Naive B cell (primary cell): ENCODE measurements around the gene NEUROD4. TPM values are rescaled to one million over a fixed set of nuclear protein-coding genes. Genes with fewer than 3 reads are reported as not detected.
"Not testable (repeated sequence)": the region's sequence is repeated elsewhere in the genome, so short reads cannot be mapped to it uniquely, and the experiment has no call there.

Experiments used
- ATAC-seq, 2 donors: fragments of 150-1000 bp; cut with Tn5 transposase; 2 replicates each; pipeline ENCODE4 v1.10.0; 2021; ENCODE audit warnings: low read depth in 2 of 2, mild to moderate bottlenecking in 2 of 2, moderate library complexity in 2 of 2
- DNase-seq: peaks from one replicate; pipeline ENCODE4 v3.0.0; 2022
- H3K27ac Mint-ChIP-seq, 6 donors: one replicate each; pipeline ENCODE4 v1.8.0; 2020 to 2022; ENCODE audit warnings: mild to moderate bottlenecking in 6 of 6, mixed read lengths in 6 of 6, moderate library complexity in 5 of 6, inconsistent platforms in 2 of 6
- H3K27me3 Mint-ChIP-seq, 3 donors: one replicate each; pipeline ENCODE4 v1.8.0; 2021 to 2022; ENCODE audit warnings: mixed read lengths in 3 of 3, mild to moderate bottlenecking in 1 of 3
- H3K36me3 Mint-ChIP-seq, 2 donors: one replicate each; pipeline ENCODE4 v1.8.0; 2020 to 2022; ENCODE audit warnings: mixed read lengths in 2 of 2, inconsistent platforms in 1 of 2, mild to moderate bottlenecking in 1 of 2
- H3K4me1 Mint-ChIP-seq, 3 donors: one replicate each; pipeline ENCODE4 v1.8.0; 2020 to 2022; ENCODE audit warnings: mixed read lengths in 3 of 3, inconsistent platforms in 1 of 3, mild to moderate bottlenecking in 1 of 3, moderate library complexity in 1 of 3
- H3K4me3 Mint-ChIP-seq, 8 donors: one replicate each; pipeline ENCODE4 v1.8.0; 2020 to 2022; ENCODE audit warnings: mild to moderate bottlenecking in 8 of 8, mixed read lengths in 8 of 8, moderate library complexity in 8 of 8, inconsistent platforms in 2 of 8
- H3K9me3 Mint-ChIP-seq, 7 donors: one replicate each; pipeline ENCODE4 v1.8.0; 2020 to 2022; ENCODE audit warnings: mixed read lengths in 7 of 7, mild to moderate bottlenecking in 5 of 7, inconsistent platforms in 2 of 7, moderate library complexity in 1 of 7
- polyA plus RNA-seq, 6 donors: library from polyadenylated mRNA; unstranded; fragments of 300-500 nt; fragmentation: Illumina TruSeq; gene quantifications; one replicate each; pipeline ENCODE4 v1.2.3, GENCODE V29; 2021; ENCODE audit warnings: low read depth in 6 of 6

Gene NEUROD4
- not detected for polyA plus RNA-seq

- Mint-ChIP-seq H3K4me3 (peak within 1 kb of the TSS in 3 of 8 donors; percentile 9 to 15 (median 12)), H3K36me3 (peaks cover 0 to 1% of the 10 kb centered on the region in 2 donors), H3K9me3 (peaks cover 0 to 2% (median 0%) of the 10 kb centered on the region in 7 donors), H3K27me3 (peaks cover 36 to 65% (median 54%) of the 10 kb centered on the region in 3 donors), H3K4me1 (peaks cover 9 to 17% (median 9%) of the 10 kb centered on the region in 3 donors), H3K27ac (peak within 1 kb of the TSS in 1 of 6 donors; percentile 58)
- DNase-seq (no peak), ATAC-seq (peak; percentile 53 to 55)
Observed at GRCh38 chr12:55019784-55020183, at the start of gene NEUROD4. NEUROD4 (plus strand) TSS chr12:55019974; CDS start chr12:55026440, 6,466 bp downstream.

DNA sequence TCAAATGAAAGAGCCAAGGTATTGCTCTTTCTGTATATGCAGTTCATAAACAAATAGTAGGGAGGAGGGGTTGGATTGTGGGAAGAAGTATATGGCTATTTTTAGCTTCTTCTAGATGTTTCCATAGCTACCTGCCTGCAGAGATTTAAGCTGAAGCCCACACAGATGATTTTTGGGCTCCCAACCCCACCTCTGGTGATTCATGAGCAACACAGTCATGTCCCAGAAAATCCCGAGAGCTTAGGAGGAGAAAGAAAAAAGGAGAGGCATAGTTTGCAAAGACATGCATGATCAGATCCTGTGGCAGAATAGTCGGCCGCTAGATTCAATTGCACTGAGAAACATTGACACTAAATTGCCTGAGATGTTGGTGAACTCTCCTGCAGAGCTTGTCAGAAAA lies 49.0 kb upstream of the NEUROD4 start:
- H3K27ac Mint-ChIP-seq, result no peak overlapping the region
- ATAC-seq (no peak), DNase-seq (no peak)
- H3K9me3 Mint-ChIP-seq, result no peaks in the 10 kb centered on the region
- no peak overlapping the region for H3K4me3 Mint-ChIP-seq
- peaks cover 37 to 51% of the 10 kb centered on the region in 2 donors for H3K36me3 Mint-ChIP-seq
- H3K27me3 Mint-ChIP-seq, result no peaks in the 10 kb centered on the region
- H3K4me1 Mint-ChIP-seq, result peaks cover 0 to 16% (median 3%) of the 10 kb centered on the region in 3 donors

- peaks cover 38 to 44% of the 10 kb centered on the region in 2 donors for H3K36me3 Mint-ChIP-seq
- no peaks in the 10 kb centered on the region for H3K9me3 Mint-ChIP-seq
- DNase-seq, result no peak
- H3K4me1 Mint-ChIP-seq, result peaks cover 6 to 36% (median 14%) of the 10 kb centered on the region in 3 donors
- no peaks in the 10 kb centered on the region for H3K27me3 Mint-ChIP-seq
- no peak overlapping the region for H3K4me3 Mint-ChIP-seq
- no peak for ATAC-seq
- H3K27ac Mint-ChIP-seq, result no peak overlapping the region
Observed at GRCh38 chr12:54973556-54973955, 46.2 kb upstream of the NEUROD4 start.

- Mint-ChIP-seq H3K36me3 (peaks cover 40 to 48% of the 10 kb centered on the region in 2 donors), H3K27ac (peak overlapping the region in 2 of 6 donors; percentile 12 to 54), H3K4me3 (no peak overlapping the region), H3K27me3 (no peaks in the 10 kb centered on the region), H3K4me1 (peaks cover 9 to 41% (median 22%) of the 10 kb centered on the region in 3 donors), H3K9me3 (no peaks in the 10 kb centered on the region)
- no peak for ATAC-seq
- DNase-seq, result no peak
Observed at GRCh38 chr12:54974279-54974678, 45.5 kb upstream of the NEUROD4 start.

DNA sequence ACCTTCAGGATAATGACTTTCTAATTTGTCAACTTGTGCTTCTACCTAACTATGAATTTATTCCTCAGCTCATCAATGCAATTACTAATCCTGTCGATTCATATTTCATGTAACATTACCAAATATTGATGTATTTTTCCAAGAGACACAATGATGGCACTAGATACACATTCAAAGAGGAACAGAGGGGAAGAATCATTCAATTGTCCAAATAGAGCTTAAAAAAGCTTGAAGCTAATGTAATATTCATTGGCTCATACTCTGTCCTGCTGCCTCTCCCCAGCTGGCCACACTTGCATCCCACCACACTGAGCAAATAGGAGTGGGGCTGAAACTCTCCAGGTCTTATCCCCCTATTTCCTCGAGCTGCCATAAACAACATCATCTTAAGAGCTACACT lies 44.5 kb upstream of the NEUROD4 start:
- Mint-ChIP-seq H3K27me3 (no peaks in the 10 kb centered on the region), H3K9me3 (no peaks in the 10 kb centered on the region), H3K4me1 (peaks cover 9 to 51% (median 26%) of the 10 kb centered on the region in 3 donors), H3K4me3 (no peak overlapping the region), H3K36me3 (peaks cover 44 to 48% of the 10 kb centered on the region in 2 donors), H3K27ac (peak overlapping the region in 1 of 6 donors; percentile 10)
- DNase-seq (no peak), ATAC-seq (no peak)

GRCh38 chr12:54975875-54976274 lies 43.9 kb upstream of the NEUROD4 start:
- Mint-ChIP-seq H3K27ac (peak overlapping the region in 1 of 6 donors; percentile 15), H3K36me3 (peaks cover 39 to 44% of the 10 kb centered on the region in 2 donors), H3K27me3 (no peaks in the 10 kb centered on the region), H3K4me1 (peaks cover 11 to 57% (median 30%) of the 10 kb centered on the region in 3 donors), H3K4me3 (no peak overlapping the region), H3K9me3 (no peaks in the 10 kb centered on the region)
- no peak for DNase-seq
- ATAC-seq, result no peak

GRCh38 chr12:54977155-54977554 lies 42.6 kb upstream of the NEUROD4 start:
- Mint-ChIP-seq H3K9me3 (no peaks in the 10 kb centered on the region), H3K27ac (peak overlapping the region in 2 of 6 donors; percentile 8 to 32), H3K27me3 (no peaks in the 10 kb centered on the region), H3K4me3 (no peak overlapping the region), H3K36me3 (peaks cover 42 to 43% of the 10 kb centered on the region in 2 donors), H3K4me1 (peaks cover 21 to 60% (median 36%) of the 10 kb centered on the region in 3 donors)
- no peak for ATAC-seq
- no peak for DNase-seq

DNA sequence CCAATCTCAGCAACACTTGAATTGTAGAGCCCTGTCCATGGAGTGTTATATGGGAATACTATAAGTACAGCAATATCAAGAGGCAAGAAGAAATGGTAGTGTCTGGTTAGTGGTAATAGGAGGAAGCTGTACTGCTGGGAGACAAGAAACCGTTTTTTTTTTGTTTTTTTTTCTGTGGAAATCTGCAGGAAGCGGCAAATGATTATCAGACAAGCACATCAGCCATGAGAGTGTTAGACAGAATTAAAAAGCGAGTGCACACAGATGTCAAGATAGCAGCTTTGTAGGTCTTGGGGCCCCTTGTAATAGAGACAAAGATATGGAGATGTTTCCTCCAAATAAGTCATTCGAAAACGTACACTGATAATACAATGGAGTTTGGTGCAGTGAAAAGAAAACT lies 41.9 kb upstream of the NEUROD4 start:
- Mint-ChIP-seq H3K4me3 (no peak overlapping the region), H3K9me3 (peaks cover 0 to 2% (median 0%) of the 10 kb centered on the region in 7 donors), H3K27me3 (no peaks in the 10 kb centered on the region), H3K4me1 (peaks cover 22 to 67% (median 42%) of the 10 kb centered on the region in 3 donors), H3K27ac (no peak overlapping the region), H3K36me3 (peaks cover 40 to 45% of the 10 kb centered on the region in 2 donors)
- ATAC-seq (no peak), DNase-seq (no peak)

DNA sequence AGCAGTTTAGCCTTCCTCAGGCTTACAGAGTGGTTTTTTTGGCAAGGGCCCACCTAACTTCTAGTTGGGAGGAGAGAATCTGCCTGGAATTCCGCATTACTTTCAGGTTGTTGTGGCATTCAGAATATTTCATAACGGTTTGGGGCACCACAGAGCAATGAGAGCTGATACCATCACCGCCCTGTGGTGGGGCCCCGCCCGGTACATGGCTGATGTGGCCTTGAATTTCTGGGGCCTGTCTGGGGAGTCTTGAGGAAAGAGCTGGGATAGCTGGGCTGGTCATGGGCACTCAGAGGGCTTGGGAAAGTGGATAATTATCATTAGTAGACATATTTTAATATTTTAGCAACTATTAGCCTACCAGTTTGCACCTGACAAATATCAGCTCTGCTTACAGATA lies 39.4 kb upstream of the NEUROD4 start:
- Mint-ChIP-seq H3K27me3 (no peaks in the 10 kb centered on the region), H3K27ac (no peak overlapping the region), H3K4me3 (peak overlapping the region in 2 of 8 donors; percentile 10 to 69), H3K36me3 (peaks cover 21 to 35% of the 10 kb centered on the region in 2 donors), H3K9me3 (peaks cover 0 to 3% (median 0%) of the 10 kb centered on the region in 7 donors), H3K4me1 (peaks cover 45 to 83% (median 65%) of the 10 kb centered on the region in 3 donors)
- ATAC-seq (no peak), DNase-seq (no peak)

- ATAC-seq, result no peak
- Mint-ChIP-seq H3K27ac (peak overlapping the region in 3 of 6 donors; percentile 66 to 76 (median 66)), H3K36me3 (peaks cover 18 to 28% of the 10 kb centered on the region in 2 donors), H3K27me3 (no peaks in the 10 kb centered on the region), H3K4me3 (peak overlapping the region in 2 of 8 donors; percentile 13 to 62), H3K4me1 (peaks cover 45 to 78% (median 65%) of the 10 kb centered on the region in 3 donors), H3K9me3 (peaks cover 0 to 4% (median 0%) of the 10 kb centered on the region in 7 donors)
- DNase-seq, result no peak
Observed at GRCh38 chr12:54981796-54982195, 38.0 kb upstream of the NEUROD4 start.

DNA sequence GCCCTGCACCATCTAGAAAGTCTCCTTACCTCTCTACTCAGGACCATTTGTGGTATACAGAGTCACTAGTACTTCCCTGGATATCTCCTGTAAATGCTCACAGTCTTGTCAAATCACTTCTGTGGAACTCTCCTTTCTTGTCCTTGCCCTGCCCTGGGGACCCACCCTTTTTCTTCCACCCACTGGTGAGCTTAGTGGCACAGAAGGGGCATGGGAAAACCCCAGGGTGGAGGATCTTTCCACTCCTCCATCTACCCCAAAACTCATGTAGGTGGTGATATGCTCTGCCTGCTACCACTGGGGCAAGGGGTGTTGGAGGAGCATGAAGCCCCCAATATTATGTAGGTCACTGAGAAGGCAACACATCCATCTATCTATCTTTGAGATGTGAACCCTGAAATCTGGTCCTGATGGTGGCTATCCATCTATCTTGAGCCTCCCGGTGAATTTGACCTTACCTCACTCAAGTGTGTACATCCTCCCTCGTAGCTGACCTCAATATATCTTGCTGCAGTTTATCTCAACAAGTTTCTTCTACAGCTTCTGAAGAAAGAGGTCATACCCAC lies 36.2 kb upstream of the NEUROD4 start:
- no peak for DNase-seq
- Mint-ChIP-seq H3K36me3 (peaks cover 10 to 25% of the 10 kb centered on the region in 2 donors), H3K9me3 (peaks cover 0 to 5% (median 0%) of the 10 kb centered on the region in 7 donors)

DNA sequence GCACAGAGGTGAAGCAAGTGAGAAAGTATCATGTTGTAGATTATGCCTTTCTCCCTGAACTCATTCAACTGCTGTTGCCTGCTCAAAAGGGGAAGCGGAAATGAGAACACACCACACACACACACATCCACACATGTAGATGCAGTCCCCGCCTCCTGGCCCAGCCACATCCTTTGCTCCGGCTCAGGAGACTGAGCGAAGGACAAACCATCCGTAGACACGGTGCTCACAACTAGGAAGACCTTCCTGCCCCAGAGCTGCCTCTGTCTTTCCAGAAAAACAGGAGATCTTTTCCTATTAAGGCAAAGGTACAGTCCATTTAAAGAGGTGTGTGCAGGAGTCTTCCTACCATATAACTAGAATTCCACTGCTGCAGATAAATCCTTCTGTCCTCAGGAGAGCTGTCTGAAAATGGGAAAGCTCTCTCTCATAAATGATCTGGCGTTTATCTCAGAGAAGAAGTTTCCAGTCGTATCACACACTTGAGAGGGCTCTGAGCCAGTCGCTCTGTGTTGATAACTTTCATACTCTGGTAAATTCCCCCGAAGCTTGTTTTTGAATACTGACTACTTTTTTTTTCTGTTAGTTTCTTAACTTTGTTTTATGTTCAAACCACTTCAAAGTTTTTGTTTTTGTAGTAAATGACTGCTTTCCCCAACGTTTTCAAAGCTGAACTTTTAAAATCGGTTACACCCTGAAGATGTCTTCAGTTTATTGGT lies 35.0 kb upstream of the NEUROD4 start, which contains the start of gene TESPA1:
TESPA1 (minus strand) TSS at position 105 of the 719 bp plus-strand sequence. CDS start 10,200 bp downstream, outside the sequence.
- Mint-ChIP-seq H3K4me1 (peaks cover 50 to 67% (median 65%) of the 10 kb centered on the region in 3 donors), H3K27ac (peak within 1 kb of the TSS; percentile 90 to 99 (median 98)), H3K9me3 (peaks cover 0 to 5% (median 0%) of the 10 kb centered on the region in 7 donors), H3K36me3 (peaks cover 6 to 19% of the 10 kb centered on the region in 2 donors), H3K4me3 (peak within 1 kb of the TSS; percentile 84 to 96 (median 91)), H3K27me3 (no peaks in the 10 kb centered on the region)
- DNase-seq (peak; percentile 87), ATAC-seq (peak; percentile 96 to 99)

More for the DNA sequence above, 36.2 kb upstream of the NEUROD4 start:
- H3K4me3 Mint-ChIP-seq, result peak overlapping the region; percentile 84 to 96 (median 91)
- H3K4me1 Mint-ChIP-seq, result peaks cover 46 to 68% (median 63%) of the 10 kb centered on the region in 3 donors
- ATAC-seq, result no peak
- H3K27ac Mint-ChIP-seq, result peak overlapping the region; percentile 90 to 99 (median 98)
- no peaks in the 10 kb centered on the region for H3K27me3 Mint-ChIP-seq

- Mint-ChIP-seq H3K36me3 (peaks cover 5 to 12% of the 10 kb centered on the region in 2 donors), H3K27ac (peak overlapping the region in 2 of 6 donors; percentile 2 to 48), H3K4me3 (peak overlapping the region in 3 of 8 donors; percentile 27 to 69 (median 66)), H3K4me1 (peaks cover 62 to 76% (median 70%) of the 10 kb centered on the region in 3 donors)
- not testable (repeated sequence) for ATAC-seq, H3K9me3 Mint-ChIP-seq, DNase-seq, H3K27me3 Mint-ChIP-seq
Observed at GRCh38 chr12:54986773-54987172, 33.0 kb upstream of the NEUROD4 start.
